Fibroblast of lung (primary cell): Measurements from ENCODE around the gene PLLP.

ENCODE experiments used
- CTCF ChIP-seq, 2 donors: IDR thresholded peaks in 1 of 2; conservative IDR thresholded peaks in 1 of 2; 1 replicate in 1 of 2; 2 replicates in 1 of 2; pipeline ENCODE4 v1.5.1; 2011 to 2012; ENCODE audit warnings: low read length in 2 of 2, control low read depth in 1 of 2, inconsistent platforms in 1 of 2, low read depth in 1 of 2, mild to moderate bottlenecking in 1 of 2
- EZH2 ChIP-seq: IDR thresholded peaks from 2 replicates; pipeline ENCODE4 v1.5.1; 2012; ENCODE audit warnings: low read length, control low read depth, mild to moderate bottlenecking; ENCODE audit errors: missing control alignments

- TF ChIP-seq CTCF (conservative IDR thresholded peaks at IDR 0.05 in 1 of 2, IDR thresholded peaks at IDR 0.05 in 1 of 2; ENCODE audit: low read depth in 1 of 2, low read length in 2 of 2) (no peak), EZH2 (no peak)
Observed at GRCh38 chr16:57209780-57210179, 74.7 kb downstream of the PLLP start.
